ENCODE measurements around the gene MTNR1B. TPM values are rescaled to one million over a fixed set of nuclear protein-coding genes. Genes with fewer than 3 reads are reported as not detected.

The MTNR1B gene
- total and polyA plus RNA-seq, 5 donors from 2014 or later, result not detected

DNA sequence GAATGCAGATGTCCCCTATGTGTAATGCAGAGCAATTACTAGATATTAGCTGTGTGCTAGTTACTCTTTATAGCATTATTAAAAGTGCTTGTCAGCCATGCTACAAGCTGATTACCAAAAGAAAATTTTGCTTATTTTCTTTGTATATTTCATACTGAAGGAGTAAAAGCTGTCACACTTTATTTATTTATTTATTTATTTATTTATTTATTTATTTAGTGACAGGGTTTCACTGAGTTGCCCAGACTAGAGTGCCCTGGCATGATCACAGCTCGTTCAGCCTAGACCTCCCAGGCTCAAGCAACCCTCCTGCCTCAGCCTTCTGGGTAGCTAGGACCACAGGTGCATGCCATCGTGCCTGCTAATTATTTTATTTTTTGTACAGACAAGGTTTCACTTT lies 4.3 kb upstream of the MTNR1B start:
- H3K9me3 Mint-ChIP-seq, result peaks cover 0 to 7% (median 0%) of the 10 kb centered on the region in 7 donors
- H3K27me3 Mint-ChIP-seq, result no peaks in the 10 kb centered on the region
- H3K36me3 Mint-ChIP-seq, result no peaks in the 10 kb centered on the region
- DNase-seq (no peak), ATAC-seq (ENCODE audit: low read depth in 2 of 2) (no peak)
- Histone ChIP-seq H3K27ac (ENCODE audit: insufficient read depth, low read length, poor library complexity, severe bottlenecking) (no peak overlapping the region), H3K4me1 (ENCODE audit: control insufficient read depth, insufficient read depth, low read length, poor library complexity, severe bottlenecking) (no peaks in the 10 kb centered on the region), H3K36me3 (ENCODE audit: control insufficient read depth, insufficient read depth, low read length) (no peaks in the 10 kb centered on the region), H3K4me3 (ENCODE audit: low read depth, low read length) (no peak overlapping the region), H3K9me3 (ENCODE audit: control insufficient read depth in 2 of 2, low read length in 2 of 2) (no peaks in the 10 kb centered on the region), H3K27me3 (ENCODE audit: control insufficient read depth, insufficient read depth, low read length) (no peaks in the 10 kb centered on the region)
- no peak overlapping the region for H3K4me3 Mint-ChIP-seq
- H3K27ac Mint-ChIP-seq, result no peak overlapping the region
- H3K4me1 Mint-ChIP-seq, result no peaks in the 10 kb centered on the region

DNA sequence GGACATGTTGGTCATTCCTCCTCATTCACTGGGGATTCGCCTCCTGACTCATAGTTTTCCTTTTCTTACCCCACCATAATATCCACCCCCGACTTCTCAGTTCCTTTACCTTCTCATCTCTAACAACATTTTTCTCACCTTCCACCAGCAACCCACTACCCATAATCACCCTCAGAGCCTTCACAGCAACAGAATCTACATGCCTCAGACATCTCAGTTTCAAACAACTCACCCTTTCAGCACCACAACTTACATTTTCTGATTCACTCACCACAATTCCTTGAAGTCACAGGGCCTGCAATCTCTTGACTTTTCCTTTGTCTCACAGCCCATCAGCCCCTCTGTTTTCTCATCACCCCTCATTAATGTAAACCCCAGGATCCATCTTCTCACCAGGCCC lies 2.3 kb upstream of the MTNR1B start:
- H3K27me3 ChIP-seq (ENCODE audit: control insufficient read depth, insufficient read depth, low read length), result no peaks in the 10 kb centered on the region
- H3K27me3 Mint-ChIP-seq, result no peaks in the 10 kb centered on the region
- H3K36me3 Mint-ChIP-seq, result no peaks in the 10 kb centered on the region
- H3K36me3 ChIP-seq (ENCODE audit: control insufficient read depth, insufficient read depth, low read length), result no peaks in the 10 kb centered on the region
- H3K27ac ChIP-seq (ENCODE audit: insufficient read depth, low read length, poor library complexity, severe bottlenecking), result no peak overlapping the region
- H3K9me3 ChIP-seq (ENCODE audit: control insufficient read depth in 2 of 2, low read length in 2 of 2), result no peaks in the 10 kb centered on the region
- ATAC-seq (ENCODE audit: low read depth in 2 of 2) (no peak), DNase-seq (no peak)
- H3K4me1 ChIP-seq (ENCODE audit: control insufficient read depth, insufficient read depth, low read length, poor library complexity, severe bottlenecking), result no peaks in the 10 kb centered on the region
- no peak overlapping the region for H3K27ac Mint-ChIP-seq
- H3K4me3 Mint-ChIP-seq, result peak overlapping the region in 1 of 4 donors; percentile 1
- H3K9me3 Mint-ChIP-seq, result peaks cover 0 to 3% (median 0%) of the 10 kb centered on the region in 7 donors
- H3K4me1 Mint-ChIP-seq, result no peaks in the 10 kb centered on the region
- no peak overlapping the region for H3K4me3 ChIP-seq (ENCODE audit: low read depth, low read length)

DNA sequence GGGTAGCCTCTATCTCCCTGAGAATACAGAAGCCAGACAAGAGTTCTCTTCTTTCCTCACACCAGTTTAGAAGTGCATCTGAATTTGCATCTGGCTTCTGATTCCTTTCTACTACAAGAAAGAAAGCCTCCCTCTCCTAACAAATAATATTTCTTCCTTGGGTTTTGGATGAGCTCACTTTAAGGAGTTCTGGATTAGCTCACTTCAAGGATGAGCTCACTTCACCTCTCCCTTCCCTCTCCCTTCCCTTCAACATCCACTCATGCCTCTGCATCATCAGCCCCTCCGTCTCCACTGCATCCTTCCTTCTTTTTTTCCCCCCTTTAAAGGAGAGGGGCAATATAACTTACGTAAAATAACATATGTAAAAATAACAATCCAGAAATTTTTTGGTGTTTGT lies 1.6 kb upstream of the MTNR1B start:
- DNase-seq (no peak), ATAC-seq (ENCODE audit: low read depth in 2 of 2) (no peak)
- no peaks in the 10 kb centered on the region for H3K4me1 Mint-ChIP-seq
- no peak overlapping the region for H3K27ac Mint-ChIP-seq
- Histone ChIP-seq H3K36me3 (ENCODE audit: control insufficient read depth, insufficient read depth, low read length) (no peaks in the 10 kb centered on the region), H3K27me3 (ENCODE audit: control insufficient read depth, insufficient read depth, low read length) (no peaks in the 10 kb centered on the region), H3K9me3 (ENCODE audit: control insufficient read depth in 2 of 2, low read length in 2 of 2) (no peaks in the 10 kb centered on the region), H3K4me1 (ENCODE audit: control insufficient read depth, insufficient read depth, low read length, poor library complexity, severe bottlenecking) (no peaks in the 10 kb centered on the region), H3K27ac (ENCODE audit: insufficient read depth, low read length, poor library complexity, severe bottlenecking) (no peak overlapping the region), H3K4me3 (ENCODE audit: low read depth, low read length) (no peak overlapping the region)
- H3K9me3 Mint-ChIP-seq, result peaks cover 0 to 5% (median 0%) of the 10 kb centered on the region in 7 donors
- H3K27me3 Mint-ChIP-seq, result no peaks in the 10 kb centered on the region
- no peak overlapping the region for H3K4me3 Mint-ChIP-seq
- H3K36me3 Mint-ChIP-seq, result no peaks in the 10 kb centered on the region

DNA sequence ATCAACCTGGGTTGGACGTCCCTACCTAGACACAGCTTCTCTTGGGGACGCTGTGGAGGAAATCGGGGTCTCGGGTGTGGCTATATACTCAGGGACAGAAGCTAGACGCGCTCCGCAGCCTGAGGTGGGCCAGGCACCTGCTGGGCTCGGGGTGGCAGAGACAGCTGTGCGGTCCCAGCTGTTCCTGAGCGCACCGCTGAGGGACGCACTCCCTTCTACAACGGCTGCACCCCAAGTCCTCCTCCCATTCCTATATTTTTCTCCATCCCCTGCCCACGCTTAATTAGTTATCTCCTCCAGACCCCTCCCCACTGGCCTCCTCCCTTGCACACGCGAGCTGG lies 188 bp upstream of the MTNR1B start:
- Histone ChIP-seq H3K9me3 (ENCODE audit: control insufficient read depth in 2 of 2, low read length in 2 of 2) (no peaks in the 10 kb centered on the region), H3K4me1 (ENCODE audit: control insufficient read depth, insufficient read depth, low read length, poor library complexity, severe bottlenecking) (no peaks in the 10 kb centered on the region), H3K36me3 (ENCODE audit: control insufficient read depth, insufficient read depth, low read length) (no peaks in the 10 kb centered on the region), H3K27me3 (ENCODE audit: control insufficient read depth, insufficient read depth, low read length) (no peaks in the 10 kb centered on the region), H3K27ac (ENCODE audit: insufficient read depth, low read length, poor library complexity, severe bottlenecking) (no peak overlapping the region), H3K4me3 (ENCODE audit: low read depth, low read length) (no peak overlapping the region)
- no peak overlapping the region for H3K4me3 Mint-ChIP-seq
- no peaks in the 10 kb centered on the region for H3K4me1 Mint-ChIP-seq
- H3K27ac Mint-ChIP-seq, result no peak overlapping the region
- no peak for ATAC-seq (ENCODE audit: low read depth in 2 of 2)
- DNase-seq, result no peak
- no peaks in the 10 kb centered on the region for H3K36me3 Mint-ChIP-seq
- H3K27me3 Mint-ChIP-seq, result no peaks in the 10 kb centered on the region
- peaks cover 0 to 4% (median 0%) of the 10 kb centered on the region in 7 donors for H3K9me3 Mint-ChIP-seq

DNA sequence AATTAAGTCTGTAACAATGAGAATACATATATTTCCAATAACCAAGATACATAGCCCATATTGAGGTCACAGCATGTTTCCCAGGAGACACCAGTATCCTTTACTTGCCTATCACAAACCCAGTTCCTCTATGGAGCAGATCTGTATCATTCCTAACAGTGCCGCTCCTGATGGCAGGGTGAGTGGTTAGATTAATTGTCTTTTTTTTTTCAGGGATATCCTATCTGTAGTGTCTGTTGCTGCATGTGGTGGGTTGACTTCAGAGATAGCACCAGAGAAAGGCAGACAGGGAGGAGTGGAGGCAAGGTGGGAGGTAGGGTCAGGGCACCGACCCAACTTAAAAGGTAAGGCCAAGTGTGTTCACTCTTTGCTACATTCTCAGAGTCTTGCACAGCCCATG lies 2.8 kb downstream of the MTNR1B start:
- no peak for ATAC-seq (ENCODE audit: low read depth in 2 of 2)
- H3K36me3 Mint-ChIP-seq, result no peaks in the 10 kb centered on the region
- H3K27me3 ChIP-seq (ENCODE audit: control insufficient read depth, insufficient read depth, low read length), result no peaks in the 10 kb centered on the region
- H3K9me3 ChIP-seq (ENCODE audit: control insufficient read depth in 2 of 2, low read length in 2 of 2), result no peaks in the 10 kb centered on the region
- H3K27ac ChIP-seq (ENCODE audit: insufficient read depth, low read length, poor library complexity, severe bottlenecking), result no peak overlapping the region
- H3K36me3 ChIP-seq (ENCODE audit: control insufficient read depth, insufficient read depth, low read length), result no peaks in the 10 kb centered on the region
- no peak for DNase-seq
- no peaks in the 10 kb centered on the region for H3K4me1 Mint-ChIP-seq
- H3K27ac Mint-ChIP-seq, result no peak overlapping the region
- no peaks in the 10 kb centered on the region for H3K4me1 ChIP-seq (ENCODE audit: control insufficient read depth, insufficient read depth, low read length, poor library complexity, severe bottlenecking)
- no peak overlapping the region for H3K4me3 Mint-ChIP-seq
- H3K4me3 ChIP-seq (ENCODE audit: low read depth, low read length), result no peak overlapping the region
- H3K27me3 Mint-ChIP-seq, result no peaks in the 10 kb centered on the region
- H3K9me3 Mint-ChIP-seq, result peaks cover 0 to 7% (median 0%) of the 10 kb centered on the region in 7 donors

DNA sequence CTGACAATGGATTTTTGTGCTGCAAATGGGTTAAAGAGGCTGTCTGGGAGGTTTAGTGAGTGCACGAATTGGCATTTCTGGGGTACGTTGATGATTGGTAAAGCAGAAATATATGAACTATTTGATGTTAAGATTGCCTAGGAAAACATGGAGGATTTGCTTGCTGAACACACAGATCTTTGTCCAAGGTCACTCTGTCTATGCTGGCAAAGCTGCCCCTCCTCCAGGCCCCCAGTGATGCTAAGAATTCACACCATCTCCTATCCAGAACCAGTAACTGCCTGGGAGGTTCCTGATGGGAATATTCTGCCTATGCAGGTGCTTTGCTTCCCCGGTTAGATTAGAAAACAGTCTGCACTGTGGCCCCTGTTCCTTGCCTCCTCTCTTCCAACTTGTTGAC lies 5.8 kb downstream of the MTNR1B start:
- Mint-ChIP-seq H3K36me3 (no peaks in the 10 kb centered on the region), H3K4me1 (no peaks in the 10 kb centered on the region), H3K27ac (no peak overlapping the region), H3K4me3 (no peak overlapping the region), H3K27me3 (no peaks in the 10 kb centered on the region), H3K9me3 (peaks cover 0 to 7% (median 0%) of the 10 kb centered on the region in 7 donors)
- Histone ChIP-seq H3K9me3 (ENCODE audit: control insufficient read depth in 2 of 2, low read length in 2 of 2) (no peaks in the 10 kb centered on the region), H3K4me3 (ENCODE audit: low read depth, low read length) (no peak overlapping the region), H3K27me3 (ENCODE audit: control insufficient read depth, insufficient read depth, low read length) (no peaks in the 10 kb centered on the region), H3K36me3 (ENCODE audit: control insufficient read depth, insufficient read depth, low read length) (no peaks in the 10 kb centered on the region), H3K4me1 (ENCODE audit: control insufficient read depth, insufficient read depth, low read length, poor library complexity, severe bottlenecking) (no peaks in the 10 kb centered on the region), H3K27ac (ENCODE audit: insufficient read depth, low read length, poor library complexity, severe bottlenecking) (no peak overlapping the region)
- ATAC-seq (ENCODE audit: low read depth in 2 of 2) (no peak), DNase-seq (no peak)

DNA sequence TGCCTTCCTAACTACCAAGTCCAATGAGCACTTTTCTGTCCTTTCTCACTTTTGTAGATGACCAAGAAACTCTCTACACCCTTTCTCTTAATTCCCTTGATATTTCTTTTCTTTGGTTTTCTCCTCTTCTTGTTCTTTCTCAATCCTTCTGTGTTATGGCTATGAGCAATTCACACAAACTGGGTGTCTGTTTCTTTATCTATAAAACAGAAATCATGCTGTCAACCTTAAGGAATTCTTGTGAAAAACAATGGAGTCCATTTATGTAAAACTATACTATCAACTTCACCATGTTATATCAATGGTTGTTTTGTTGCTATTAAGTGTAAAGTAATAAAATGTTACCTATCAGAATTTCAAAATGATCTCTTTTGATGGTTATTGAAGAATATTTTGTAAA lies 7.2 kb downstream of the MTNR1B start:
- Histone ChIP-seq H3K27me3 (ENCODE audit: control insufficient read depth, insufficient read depth, low read length) (no peaks in the 10 kb centered on the region), H3K27ac (ENCODE audit: insufficient read depth, low read length, poor library complexity, severe bottlenecking) (no peak overlapping the region), H3K36me3 (ENCODE audit: control insufficient read depth, insufficient read depth, low read length) (no peaks in the 10 kb centered on the region), H3K9me3 (ENCODE audit: control insufficient read depth in 2 of 2, low read length in 2 of 2) (no peaks in the 10 kb centered on the region), H3K4me3 (ENCODE audit: low read depth, low read length) (no peak overlapping the region), H3K4me1 (ENCODE audit: control insufficient read depth, insufficient read depth, low read length, poor library complexity, severe bottlenecking) (no peaks in the 10 kb centered on the region)
- no peak overlapping the region for H3K27ac Mint-ChIP-seq
- no peak overlapping the region for H3K4me3 Mint-ChIP-seq
- no peaks in the 10 kb centered on the region for H3K4me1 Mint-ChIP-seq
- peaks cover 0 to 7% (median 0%) of the 10 kb centered on the region in 7 donors for H3K9me3 Mint-ChIP-seq
- no peaks in the 10 kb centered on the region for H3K27me3 Mint-ChIP-seq
- no peaks in the 10 kb centered on the region for H3K36me3 Mint-ChIP-seq
- no peak for DNase-seq
- no peak for ATAC-seq (ENCODE audit: low read depth in 2 of 2)

DNA sequence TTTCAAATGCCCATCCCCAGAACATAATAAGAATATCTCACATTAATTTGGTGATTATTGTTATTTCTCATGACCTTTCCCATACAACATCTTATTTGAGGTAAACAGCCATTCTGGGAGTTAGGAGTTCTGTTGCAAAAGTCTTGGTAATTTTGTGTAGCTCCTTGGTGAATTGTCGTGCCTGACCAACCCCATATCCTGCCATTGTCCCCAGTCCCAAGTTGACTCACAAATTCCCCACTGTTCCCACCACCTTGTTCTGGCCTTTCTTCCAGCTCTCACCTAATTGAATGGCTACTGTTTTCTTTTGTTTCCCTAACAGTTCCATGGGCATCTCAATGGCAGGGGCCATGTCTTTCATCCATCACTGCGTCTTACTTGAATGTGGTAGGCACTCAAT lies 8.0 kb downstream of the MTNR1B start:
- Mint-ChIP-seq H3K27ac (no peak overlapping the region), H3K4me3 (no peak overlapping the region), H3K36me3 (no peaks in the 10 kb centered on the region), H3K4me1 (no peaks in the 10 kb centered on the region), H3K27me3 (no peaks in the 10 kb centered on the region), H3K9me3 (peaks cover 0 to 7% (median 0%) of the 10 kb centered on the region in 7 donors)
- DNase-seq, result no peak
- no peak for ATAC-seq (ENCODE audit: low read depth in 2 of 2)
- Histone ChIP-seq H3K27ac (ENCODE audit: insufficient read depth, low read length, poor library complexity, severe bottlenecking) (no peak overlapping the region), H3K36me3 (ENCODE audit: control insufficient read depth, insufficient read depth, low read length) (no peaks in the 10 kb centered on the region), H3K9me3 (ENCODE audit: control insufficient read depth in 2 of 2, low read length in 2 of 2) (no peaks in the 10 kb centered on the region), H3K4me1 (ENCODE audit: control insufficient read depth, insufficient read depth, low read length, poor library complexity, severe bottlenecking) (no peaks in the 10 kb centered on the region), H3K4me3 (ENCODE audit: low read depth, low read length) (no peak overlapping the region), H3K27me3 (ENCODE audit: control insufficient read depth, insufficient read depth, low read length) (no peaks in the 10 kb centered on the region)

Measured in CD4-positive, CD25-positive, alpha-beta regulatory T cell (primary cell).